Left lung (tissue), 14 donors: ENCODE measurements around the gene DIAPH2. TPM values are rescaled to one million over a fixed set of nuclear protein-coding genes. Genes with fewer than 3 reads are reported as not detected.

ENCODE experiments used
- ATAC-seq: fragments of 200-7000 bp; cut with Tn5 transposase; one replicate; pipeline ENCODE4 v1.9.1; 2020; ENCODE audit warnings: moderate library complexity
- DNase-seq, 4 donors: peaks; one replicate each; pipeline ENCODE4 v3.0.0-alpha.2; 2013 to 2020
- H3K27ac ChIP-seq, 2 donors: fragments of 200-600 bp; sonication (generic) in 1 of 2; one replicate each; pipeline versions ENCODE4 v1.5.0 to v1.8.0; 2020 to 2021
- H3K27me3 ChIP-seq, 2 donors: fragments of 200-600 bp; sonication (generic) in 1 of 2; one replicate each; pipeline versions ENCODE4 v1.5.0 to v1.8.0; 2020 to 2021
- H3K36me3 ChIP-seq, 2 donors: fragments of 200-600 bp; sonication (generic) in 1 of 2; one replicate each; pipeline versions ENCODE4 v1.5.0 to v1.8.0; 2020 to 2021
- H3K4me1 ChIP-seq, 2 donors: fragments of 200-600 bp; one replicate each; pipeline ENCODE4 v1.8.0; 2021
- H3K4me3 ChIP-seq, 2 donors: fragments of 200-600 bp; sonication (generic) in 1 of 2; one replicate each; pipeline versions ENCODE4 v1.5.0 to v1.8.0; 2020 to 2021; ENCODE audit warnings: mild to moderate bottlenecking in 1 of 2
- H3K9me3 ChIP-seq, 2 donors: fragments of 200-600 bp; sonication (generic) in 1 of 2; one replicate each; pipeline versions ENCODE4 v1.5.0 to v1.8.0; 2020 to 2021
- CTCF ChIP-seq, 2 donors: fragments of 200-600 bp; sonication (generic) in 1 of 2; IDR thresholded peaks; one replicate each; pipeline versions ENCODE4 v1.5.0 to v1.8.0; 2021; ENCODE audit warnings: antibody characterized with exemption in 2 of 2
- intact Hi-C, 2 donors: fragments of 100-400 bp; cut with DNase I; formaldehyde crosslinking; loops; one replicate each; pipeline versions ENCODE4 v1.11.2 to v1.14.2; 2022
- long read RNA-seq, 12 donors: library from polyadenylated mRNA in 2 of 12; unstranded in 2 of 12; transcript quantifications; one replicate each; pipeline ENCODE4 v2.0.0 and lab custom pipeline, GENCODE V29; 2019 to 2026
- polyA plus RNA-seq, 6 donors: library from polyadenylated mRNA; unstranded; fragments of 120-200 nt; gene quantifications; one replicate each; pipeline ENCODE4 v1.2.1, GENCODE V29; 2013; ENCODE audit not compliant: insufficient read length in 6 of 6
- total RNA-seq, 2 donors: library from RNA; stranded (reverse); fragmentation: NEBNext Ultra II Directional; extraction: Animal tissue kit (Norgen Biotek cat#: 25700); gene quantifications; one replicate each; pipeline ENCODE4 v1.2.1, GENCODE V29; 2021
- donor health status: DM: no; HTN: yes; CAD: no.
- donor health status: DM: no; HTN: no; CAD: no.

Gene DIAPH2
- total RNA-seq: 10 to 100 TPM; 28.8 to 34.1 TPM
- 10 to 100 TPM; 14.6 to 20.3 (median 15.4) TPM for polyA plus RNA-seq
- long read RNA-seq, donor 1: 0 reads
- long read RNA-seq, donor 2, partial matches to known transcripts: 0 of 1 reads
- long read RNA-seq, donor 2, other reads (novel, unspliced or antisense): 0 of 1 reads
- long read RNA-seq, donor 3: 0 reads
- long read RNA-seq, donor 4, partial matches to known transcripts: 9 of 11 reads
- long read RNA-seq, donor 4, other reads (novel, unspliced or antisense): 2 of 11 reads
- long read RNA-seq, donor 5: 0 reads
- long read RNA-seq, donor 6, partial matches to known transcripts: 0 of 1 reads
- long read RNA-seq, donor 6, other reads (novel, unspliced or antisense): 0 of 1 reads
- long read RNA-seq, donor 7: 0 reads
- long read RNA-seq, donor 8, full-length matches to known transcripts: 2 of 2 reads
- long read RNA-seq, donor 8, partial matches to known transcripts: 0 of 2 reads
- long read RNA-seq, donor 8, other reads (novel, unspliced or antisense): 0 of 2 reads
- long read RNA-seq, donor 9, full-length matches to known transcripts: 1 of 1 reads
- long read RNA-seq, donor 9, partial matches to known transcripts: 0 of 1 reads
- long read RNA-seq, donor 9, other reads (novel, unspliced or antisense): 0 of 1 reads
- long read RNA-seq, donor 10, partial matches to known transcripts: 0 of 2 reads
- long read RNA-seq, donor 10, other reads (novel, unspliced or antisense): 2 of 2 reads
- long read RNA-seq, donor 11: 0 reads
- long read RNA-seq, donor 12: 0 reads

GRCh38 chrX:96684339-96685209, at the start of gene DIAPH2:
Gene DIAPH2 (plus strand): TSS chrX:96684842.
- DNase-seq (peak; percentile 51 to 93 (median 82)), ATAC-seq (peak; percentile 92)
- peaks cover 0 to 10% of the 10 kb centered on the region in 2 donors for H3K4me1 ChIP-seq
- H3K4me3 ChIP-seq: peak within 1 kb of the TSS; percentile 49 to 64
- TF ChIP-seq CTCF (IDR thresholded peaks at IDR 0.05): peak; percentile 9 to 30
- peaks cover 0 to 7% of the 10 kb centered on the region in 2 donors for H3K27me3 ChIP-seq
- intact Hi-C loops: no loop called here
- H3K9me3 ChIP-seq: no peaks in the 10 kb centered on the region
- peak within 1 kb of the TSS; percentile 80 to 91 for H3K27ac ChIP-seq
- H3K36me3 ChIP-seq: no peaks in the 10 kb centered on the region

DNA sequence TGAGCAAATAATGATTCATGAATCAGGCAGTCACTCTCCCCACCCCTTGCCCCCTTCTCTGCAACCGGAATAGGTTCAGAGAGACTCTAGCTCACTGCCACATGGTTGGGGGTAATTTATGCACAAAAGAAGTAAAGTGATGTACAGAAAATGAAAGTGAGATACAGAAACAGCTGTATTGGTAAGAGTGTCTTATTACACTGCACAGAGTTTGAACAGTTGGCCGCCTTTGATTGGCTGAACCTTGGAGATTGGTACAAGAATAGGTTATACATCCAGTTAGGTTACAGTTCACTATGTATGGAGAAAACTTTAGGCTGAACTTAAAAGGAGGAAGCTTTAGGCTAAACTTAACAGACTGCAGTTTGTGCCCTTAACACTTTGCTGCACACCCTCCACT, 34.6 kb upstream of the DIAPH2 start:
- Histone ChIP-seq H3K4me1 (no peaks in the 10 kb centered on the region), H3K9me3 (no peaks in the 10 kb centered on the region), H3K36me3 (no peaks in the 10 kb centered on the region), H3K27ac (no peak overlapping the region), H3K27me3 (no peaks in the 10 kb centered on the region), H3K4me3 (no peak overlapping the region)
- TF ChIP-seq CTCF (IDR thresholded peaks at IDR 0.05): no peak
- intact Hi-C loops: no loop called here
- DNase-seq (no peak), ATAC-seq (no peak)

- H3K9me3 ChIP-seq: no peaks in the 10 kb centered on the region
- no peak overlapping the region for H3K4me3 ChIP-seq
- H3K4me1 ChIP-seq: no peaks in the 10 kb centered on the region
- no peaks in the 10 kb centered on the region for H3K36me3 ChIP-seq
- DNase-seq (no peak), ATAC-seq (no peak)
- TF ChIP-seq CTCF (IDR thresholded peaks at IDR 0.05): no peak
- intact Hi-C loops: no loop called here
- no peak overlapping the region for H3K27ac ChIP-seq
- no peaks in the 10 kb centered on the region for H3K27me3 ChIP-seq
These were observed 28.6 kb upstream of the DIAPH2 start for GRCh38 chrX:96655947-96656623.

- intact Hi-C loops: no loop called here
- peaks cover 0 to 7% of the 10 kb centered on the region in 2 donors for H3K4me1 ChIP-seq
- no peak overlapping the region for H3K27ac ChIP-seq
- H3K9me3 ChIP-seq: no peaks in the 10 kb centered on the region
- peaks cover 0 to 7% of the 10 kb centered on the region in 2 donors for H3K27me3 ChIP-seq
- DNase-seq (no peak), ATAC-seq (no peak)
- H3K36me3 ChIP-seq: no peaks in the 10 kb centered on the region
- TF ChIP-seq CTCF (IDR thresholded peaks at IDR 0.05): no peak
- no peak overlapping the region for H3K4me3 ChIP-seq
These were observed 2.1 kb upstream of the DIAPH2 start for GRCh38 chrX:96682516-96682915.
